Stimulated activated CD8-positive, alpha-beta memory T cell treated with anti-CD3 and anti-CD28 coated beads, Interleukin-2, amount 100 ng/mL, for 48 hours (primary cell): ENCODE results near the gene FKBP1B.
"Not testable (repeated sequence)": the region's sequence is repeated elsewhere in the genome, so short reads cannot be mapped to it uniquely, and the experiment has no call there.

Experiments used
- DNase-seq, 2 donors: peaks; one replicate each; pipeline ENCODE4 v3.0.0-alpha.2; 2020; ENCODE audit warnings: low read depth in 2 of 2

The FKBP1B gene

DNA sequence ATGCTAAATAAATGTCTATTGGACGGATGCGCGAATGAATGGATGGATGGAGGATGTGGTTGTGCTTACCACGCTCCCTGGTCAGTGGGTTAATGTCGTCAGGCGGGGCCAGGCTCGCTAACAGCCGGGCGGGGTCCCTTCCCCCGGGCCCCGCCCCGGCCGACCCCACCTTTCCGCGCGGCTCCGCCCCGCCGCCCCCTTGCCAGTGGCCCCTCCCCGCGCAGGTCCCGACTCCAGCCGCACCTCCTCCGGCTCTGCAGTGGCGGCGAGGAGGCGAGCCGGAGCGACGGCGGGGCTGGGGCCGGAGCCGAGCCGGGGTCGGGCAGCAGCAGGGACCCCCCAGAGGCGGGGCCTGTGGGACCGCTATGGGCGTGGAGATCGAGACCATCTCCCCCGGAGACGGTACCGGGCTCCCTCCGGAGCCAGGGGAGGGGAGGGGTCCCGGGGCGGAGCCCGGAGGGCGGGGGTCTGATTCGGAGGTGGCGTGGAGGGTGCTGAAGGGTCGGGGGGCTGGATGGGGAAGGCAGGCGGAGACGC, at the start of gene FKBP1B:
TSS of gene FKBP1B (plus strand) at position 257 of the 537 bp plus-strand sequence. CDS start at position 366, 109 bp downstream.
- DNase-seq: peak; percentile 57 to 62

DNA sequence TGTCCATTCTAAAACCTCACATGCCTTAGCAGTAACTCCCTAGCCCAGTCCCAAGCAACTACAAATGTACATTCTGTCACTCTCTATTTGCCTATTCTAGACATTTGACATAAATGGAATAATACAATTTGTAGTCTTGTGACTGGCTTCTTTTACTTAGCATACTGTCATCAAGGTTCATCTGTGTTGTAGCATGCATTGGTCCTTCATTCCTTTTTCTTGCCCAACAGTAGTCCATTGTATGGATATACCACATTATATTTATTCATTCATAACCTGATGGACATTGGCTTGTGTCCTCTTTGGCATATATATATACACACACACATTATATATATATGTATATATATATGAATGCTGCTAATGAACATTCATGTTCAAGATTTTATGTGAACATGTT, 41.8 kb upstream of the FKBP1B start:
- DNase-seq: no peak

GRCh38 chr2:24008672-24009366, 40.7 kb upstream of the FKBP1B start:
- no peak for DNase-seq

- DNase-seq: no peak
Observed at GRCh38 chr2:24009367-24009679, 40.2 kb upstream of the FKBP1B start.

GRCh38 chr2:24009680-24010476, 39.7 kb upstream of the FKBP1B start, which contains the start of gene MFSD2B:
Gene MFSD2B (plus strand): TSS chr2:24010085. CDS start chr2:24010097, 12 bp downstream.
- no peak for DNase-seq

DNA sequence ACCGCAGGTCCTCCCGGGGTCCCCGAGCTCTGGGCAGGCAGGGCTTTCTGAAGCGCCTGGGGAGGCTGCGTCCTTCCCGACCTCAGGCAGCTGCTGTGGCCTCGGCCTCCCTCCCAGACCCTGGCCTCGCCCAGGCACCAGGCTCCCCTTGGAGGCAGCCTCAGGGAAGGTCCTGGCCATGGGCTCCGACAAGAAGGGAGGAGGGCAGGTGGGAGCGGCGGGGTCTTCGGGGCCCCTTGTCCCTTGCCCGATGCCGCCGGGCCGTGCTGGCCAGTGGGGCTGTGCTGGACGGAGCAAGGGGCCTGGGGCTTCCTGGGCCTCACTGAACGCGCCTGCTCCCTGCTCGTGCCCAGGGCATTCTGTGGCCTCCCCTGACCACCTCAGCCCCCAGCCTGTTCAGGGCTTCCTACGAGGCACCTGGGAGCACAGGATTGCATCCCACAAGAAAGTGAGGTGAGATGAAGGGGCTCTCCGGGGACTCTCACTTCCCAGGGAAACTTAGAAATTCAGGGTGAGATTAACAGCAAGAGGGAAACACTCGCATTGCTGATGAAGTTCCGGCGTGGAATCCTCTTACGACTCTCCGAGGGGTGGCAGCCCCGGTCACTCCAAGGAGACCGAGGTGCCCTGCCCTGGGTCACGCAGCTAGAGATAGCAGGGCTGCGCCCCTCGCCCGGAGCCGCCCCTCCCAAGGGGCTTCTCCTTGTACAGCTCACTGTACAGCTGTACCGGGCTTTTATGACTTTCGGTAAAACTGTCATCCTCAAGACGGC, 38.9 kb upstream of the FKBP1B start:
- DNase-seq: no peak

DNA sequence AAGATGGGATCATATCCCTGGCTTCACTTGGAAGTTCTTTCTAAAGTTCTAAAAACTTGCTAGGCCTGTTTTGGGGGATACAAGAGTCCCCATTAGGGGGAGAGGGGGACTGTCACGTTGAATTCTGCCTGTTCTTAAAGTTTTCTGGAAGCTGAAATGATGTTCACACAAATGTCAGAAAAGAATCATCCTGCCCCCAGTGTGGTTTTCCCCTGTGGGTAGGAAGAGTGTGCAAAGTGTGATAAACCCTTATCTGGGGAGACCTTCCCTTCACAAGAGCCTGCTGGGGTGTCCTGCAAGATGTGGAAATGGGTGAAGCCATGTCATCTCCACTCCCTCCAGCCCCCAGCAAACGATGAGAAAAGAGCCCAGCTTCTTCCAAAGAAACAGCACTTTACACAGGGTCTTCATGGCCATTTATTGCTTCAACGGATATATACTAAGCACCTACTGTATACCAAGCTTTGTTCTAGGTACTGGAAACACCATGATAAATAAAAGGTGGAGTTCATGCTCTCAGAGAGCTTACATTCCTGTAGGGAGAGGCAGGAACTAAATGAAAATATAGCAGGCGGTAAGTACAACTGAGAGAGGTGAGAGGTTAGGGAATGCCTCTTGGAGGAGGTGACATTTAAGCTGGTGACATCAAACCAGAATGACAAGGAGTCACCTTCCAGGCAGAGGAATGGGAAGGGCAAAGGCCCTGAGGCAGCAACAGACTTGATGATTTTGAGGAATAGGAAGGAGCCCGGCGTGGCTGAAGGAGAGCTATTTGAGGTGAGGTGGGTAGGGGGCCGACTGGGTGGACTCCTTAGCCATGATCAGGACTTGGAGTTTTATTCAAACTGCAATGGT, 38.1 kb upstream of the FKBP1B start:
- no peak for DNase-seq

DNA sequence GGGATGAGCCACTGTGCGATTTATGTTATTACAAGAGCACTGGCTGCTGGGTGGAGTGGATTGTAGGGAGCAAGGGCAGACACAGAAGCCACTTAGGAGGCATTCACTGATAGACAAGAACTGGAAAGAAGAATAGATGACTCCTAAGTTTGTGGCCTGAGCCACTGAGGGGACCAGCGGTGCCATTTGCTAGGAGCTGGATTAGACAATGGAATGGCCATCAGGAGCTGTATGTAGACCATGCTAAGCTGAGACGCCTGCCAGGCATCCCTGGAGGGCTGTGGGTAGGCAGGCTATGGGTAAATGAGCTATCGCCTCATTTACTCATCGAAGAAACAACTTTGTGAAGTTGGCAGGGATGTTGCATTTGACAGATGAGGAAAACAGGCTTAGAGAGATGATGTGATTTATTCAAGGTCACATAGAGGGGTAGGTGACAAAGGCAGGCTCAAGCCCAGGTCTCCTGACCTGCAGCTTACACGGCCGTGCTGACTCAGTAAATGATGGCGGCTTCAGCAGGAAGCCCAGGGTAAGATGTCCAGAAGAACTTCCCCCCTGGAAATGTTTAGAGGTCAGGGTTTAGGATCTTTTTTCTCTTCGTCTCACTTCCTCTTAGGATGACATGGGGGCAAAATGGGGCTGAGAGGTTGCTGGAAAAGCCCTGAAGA, 36.9 kb upstream of the FKBP1B start:
- DNase-seq: no peak

DNA sequence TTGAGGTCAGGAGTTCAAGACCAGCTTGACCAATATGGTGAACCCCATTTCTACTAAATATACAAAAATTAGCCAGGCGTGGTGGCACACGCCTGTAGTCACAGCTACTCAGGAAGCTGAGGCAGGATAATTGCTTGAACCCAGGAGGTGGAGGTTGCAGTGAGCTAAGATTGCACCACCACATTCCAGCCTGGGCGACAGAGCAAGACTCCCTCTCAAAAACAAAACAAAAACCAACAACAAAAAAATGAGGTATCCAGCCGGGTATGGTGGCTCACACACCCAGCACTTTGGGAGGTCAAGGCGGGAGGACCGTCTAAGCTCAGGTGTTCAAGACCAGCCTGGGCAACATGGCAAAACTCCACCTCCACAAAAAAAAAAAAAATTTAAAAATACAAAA, 34.6 kb upstream of the FKBP1B start:
- not testable (repeated sequence) for DNase-seq

GRCh38 chr2:24015562-24016375, 33.8 kb upstream of the FKBP1B start:
- no peak for DNase-seq

- no peak for DNase-seq
Observed at GRCh38 chr2:24016376-24016761, 33.2 kb upstream of the FKBP1B start.

GRCh38 chr2:24016853-24017703, 32.5 kb upstream of the FKBP1B start:
- no peak for DNase-seq

DNA sequence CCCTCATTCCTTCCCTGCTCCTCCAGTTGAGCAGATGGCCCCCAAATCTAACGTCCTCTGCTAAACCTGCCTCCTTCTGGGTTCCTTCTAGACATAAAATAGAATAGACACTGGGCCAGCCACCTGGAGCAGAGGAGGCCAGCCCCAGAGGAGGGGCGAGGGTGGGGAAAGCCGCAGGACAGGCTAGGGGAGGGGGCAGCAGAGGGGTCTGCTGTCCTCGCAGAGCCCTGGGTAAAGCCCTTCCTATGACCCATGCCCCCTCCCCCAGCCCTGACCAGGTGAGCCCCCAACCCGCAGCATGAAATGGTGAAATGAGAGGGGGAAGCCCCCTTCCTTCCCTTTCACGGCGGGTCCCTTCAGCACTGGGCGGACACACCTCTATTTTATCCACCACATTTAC, 31.8 kb upstream of the FKBP1B start:
- no peak for DNase-seq

- DNase-seq: no peak
Observed at GRCh38 chr2:24018241-24018640, 31.3 kb upstream of the FKBP1B start.

GRCh38 chr2:24019729-24020128, 29.8 kb upstream of the FKBP1B start:
- DNase-seq: no peak

DNA sequence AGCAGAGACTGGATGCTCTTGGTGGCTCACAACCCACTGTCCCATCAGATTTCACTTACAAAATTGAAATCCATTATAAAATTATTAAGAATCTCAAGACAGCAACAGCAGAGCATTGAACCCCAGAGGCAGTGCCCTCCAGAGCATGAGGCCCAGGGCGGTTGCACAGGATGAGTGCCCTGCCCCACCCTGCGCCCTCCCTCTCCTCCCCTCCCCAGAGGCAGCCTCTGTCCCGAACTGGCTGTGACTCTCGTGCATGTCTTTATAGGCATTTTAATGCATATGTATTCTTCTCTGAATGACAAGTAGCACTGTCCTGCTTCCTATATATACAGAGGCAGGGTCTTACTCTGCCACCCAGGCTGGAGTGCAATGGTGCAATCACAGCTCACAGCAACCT, 29.3 kb upstream of the FKBP1B start:
- no peak for DNase-seq

- peak in 1 of 2 donors; percentile 11 for DNase-seq
Observed at GRCh38 chr2:24021122-24021998, 28.2 kb upstream of the FKBP1B start.
